ENCODE measurements around the gene KRTAP19-7. TPM values are rescaled to one million over a fixed set of nuclear protein-coding genes. Genes with fewer than 3 reads are reported as not detected.

KRTAP19-7 gene
- total and polyA plus RNA-seq, 10 of the 15 experiments (the other 5 are each of a cell fraction or from before 2014, with no cell fraction given) = not detected

DNA sequence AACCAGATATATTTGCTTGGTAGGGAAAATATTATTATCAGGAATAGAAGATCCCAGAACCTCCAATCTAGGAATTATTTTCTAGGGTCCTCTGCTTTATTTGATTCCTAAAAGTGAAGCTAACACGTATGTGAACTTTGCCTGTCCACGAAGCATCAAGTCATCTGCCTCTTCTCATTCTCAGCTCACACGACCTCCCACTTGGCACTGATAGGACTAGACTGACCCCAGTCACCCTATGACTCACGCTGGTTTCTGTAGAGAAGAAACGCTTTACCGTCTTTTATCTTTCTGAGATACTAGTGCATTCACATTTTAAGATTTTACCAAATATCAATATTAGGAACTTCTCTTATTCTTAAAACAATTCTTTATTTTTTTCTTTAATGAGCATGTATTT lies 2.0 kb upstream of the KRTAP19-7 start:
- no peaks in the 10 kb centered on the region; the same call in 2 of the 3 replicates for H3K9me3 ChIP-seq (replicated peaks; ENCODE audit: control insufficient read depth, insufficient read depth, low read length)
- H3K27me3 ChIP-seq (replicated peaks in 1 of 2; ENCODE audit: control insufficient read depth in 2 of 2, insufficient read depth in 2 of 2, low read length in 1 of 2) = no peaks in the 10 kb centered on the region
- FAIRE-seq (no peak), DNase-seq (ENCODE audit: low read depth, low spot score) (no peak), ATAC-seq (no peak)
- ChIA-PET RAD21 (ENCODE audit: unreplicated experiment) (no interaction called here), SMC1A (ENCODE audit: uncharacterized antibody, unreplicated experiment) (no interaction called here), POLR2A (interaction anchor here (0.6 kb wide), 1 partner anchor 153 kb away, joined by 8 read pairs; no protein-coding TSS in a partner anchor), CTCF (no interaction called here)
- H3K4me2 ChIP-seq (ENCODE audit: control insufficient read depth, insufficient read depth) = no peak overlapping the region
- no TSS peak for BruUV-seq (replicated peaks)
- 0% methylated on average over 6 of the region's 6 CpGs for WGBS (ENCODE audit: insufficient coverage, insufficient replicate concordance, low lambda C conversion rate, missing lambda C conversion rate)
- no peak overlapping the region for H3K9ac ChIP-seq (ENCODE audit: control insufficient read depth, insufficient read depth, low read length)
- no peaks in the 10 kb centered on the region for H3K36me3 ChIP-seq (ENCODE audit: control insufficient read depth in 2 of 2, insufficient read depth in 2 of 2, low read length in 1 of 2)
- TF ChIP-seq, protein P1, sequence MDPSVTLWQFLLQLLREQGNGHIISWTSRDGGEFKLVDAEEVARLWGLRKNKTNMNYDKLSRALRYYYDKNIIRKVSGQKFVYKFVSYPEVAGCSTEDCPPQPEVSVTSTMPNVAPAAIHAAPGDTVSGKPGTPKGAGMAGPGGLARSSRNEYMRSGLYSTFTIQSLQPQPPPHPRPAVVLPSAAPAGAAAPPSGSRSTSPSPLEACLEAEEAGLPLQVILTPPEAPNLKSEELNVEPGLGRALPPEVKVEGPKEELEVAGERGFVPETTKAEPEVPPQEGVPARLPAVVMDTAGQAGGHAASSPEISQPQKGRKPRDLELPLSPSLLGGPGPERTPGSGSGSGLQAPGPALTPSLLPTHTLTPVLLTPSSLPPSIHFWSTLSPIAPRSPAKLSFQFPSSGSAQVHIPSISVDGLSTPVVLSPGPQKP (IDR thresholded peaks at IDR 0.05; ENCODE audit: low read depth, low read length) = no peak
- TF ChIP-seq CREB1 (IDR thresholded peaks at IDR 0.05; ENCODE audit: low read depth) (no peak), CHD2 (IDR thresholded peaks at IDR 0.05; ENCODE audit: borderline replicate concordance, low read depth, low read length) (no peak), PAX8 (IDR thresholded peaks at IDR 0.05) (no peak), RCOR1 (conservative IDR thresholded peaks at IDR 0.05; ENCODE audit: low read depth, low read length) (no peak)
- intact Hi-C loops (cut with micrococcal nuclease; ENCODE audit: unreplicated experiment) (no loop called here), in situ Hi-C loops (cut with MboI) (no loop called here)
- H4K20me1 ChIP-seq (ENCODE audit: control insufficient read depth, insufficient read depth) = no peaks in the 10 kb centered on the region
- H3K27ac ChIP-seq (ENCODE audit: control insufficient read depth, insufficient read depth) = no peak overlapping the region
- no peaks in the 10 kb centered on the region for H3K4me1 ChIP-seq (ENCODE audit: control insufficient read depth, insufficient read depth, low read length)
- H2AFZ ChIP-seq (ENCODE audit: control insufficient read depth, low read depth, low read length) = no peak overlapping the region
- H3K79me2 ChIP-seq (ENCODE audit: control insufficient read depth, insufficient read depth, low read length) = no peaks in the 10 kb centered on the region
- no peak overlapping the region for H3K4me3 ChIP-seq

DNA sequence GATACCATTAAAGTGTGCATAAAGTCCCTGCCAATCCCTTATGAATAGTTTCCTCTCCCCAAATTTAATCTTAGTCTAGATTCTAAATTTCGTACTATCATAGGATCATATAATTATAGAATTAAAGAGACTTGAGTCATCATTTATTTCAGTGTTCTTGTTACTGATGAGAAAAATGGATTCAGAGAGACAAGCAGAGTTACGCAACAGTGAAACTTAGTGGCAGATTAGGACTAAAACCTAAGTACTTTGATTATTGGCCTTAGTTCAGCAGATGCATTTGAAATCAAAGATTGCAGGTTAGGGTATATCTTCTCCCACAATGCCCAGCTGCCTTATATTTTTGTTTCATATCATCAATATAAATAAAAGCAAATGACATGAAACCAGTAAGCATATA lies 843 bp upstream of the KRTAP19-7 start:
- Histone ChIP-seq H3K9ac (ENCODE audit: control insufficient read depth, insufficient read depth, low read length) (no peak overlapping the region), H3K79me2 (ENCODE audit: control insufficient read depth, insufficient read depth, low read length) (no peaks in the 10 kb centered on the region), H3K9me3 (replicated peaks; ENCODE audit: control insufficient read depth, insufficient read depth, low read length) (no peaks in the 10 kb centered on the region; the same call in 2 of the 3 replicates), H3K36me3 (ENCODE audit: control insufficient read depth in 2 of 2, insufficient read depth in 2 of 2, low read length in 1 of 2) (no peaks in the 10 kb centered on the region), H4K20me1 (ENCODE audit: control insufficient read depth, insufficient read depth) (no peaks in the 10 kb centered on the region), H3K4me1 (ENCODE audit: control insufficient read depth, insufficient read depth, low read length) (no peaks in the 10 kb centered on the region), H3K4me3 (no peak overlapping the region), H3K27ac (ENCODE audit: control insufficient read depth, insufficient read depth) (no peak overlapping the region), H3K27me3 (replicated peaks in 1 of 2; ENCODE audit: control insufficient read depth in 2 of 2, insufficient read depth in 2 of 2, low read length in 1 of 2) (no peaks in the 10 kb centered on the region), H2AFZ (ENCODE audit: control insufficient read depth, low read depth, low read length) (no peak overlapping the region), H3K4me2 (ENCODE audit: control insufficient read depth, insufficient read depth) (no peak overlapping the region)
- DNase-seq (ENCODE audit: low read depth, low spot score) = no peak
- intact Hi-C loops (cut with micrococcal nuclease; ENCODE audit: unreplicated experiment) (no loop called here), in situ Hi-C loops (cut with MboI) (no loop called here)
- ATAC-seq = no peak
- ChIA-PET RAD21 (ENCODE audit: unreplicated experiment) (no interaction called here), POLR2A (no interaction called here), SMC1A (ENCODE audit: uncharacterized antibody, unreplicated experiment) (no interaction called here), CTCF (no interaction called here)
- BruUV-seq (replicated peaks) = no TSS peak
- no peak for FAIRE-seq
- 18% methylated on average over 2 of the region's 2 CpGs for WGBS (ENCODE audit: insufficient coverage, insufficient replicate concordance, low lambda C conversion rate, missing lambda C conversion rate)
- TF ChIP-seq MEF2B (IDR thresholded peaks at IDR 0.05; ENCODE audit: partially characterized antibody, poor library complexity, severe bottlenecking) (no peak), EP300 (IDR thresholded peaks at IDR 0.05; ENCODE audit: borderline replicate concordance in 1 of 2, control insufficient read depth in 1 of 2, low read depth in 2 of 2, low read length in 2 of 2) (no peak), ESRRA (IDR thresholded peaks at IDR 0.05; ENCODE audit: low read length) (no peak), KLF5 (IDR thresholded peaks at IDR 0.05; ENCODE audit: partially characterized antibody) (no peak)
- TF ChIP-seq, protein P2, sequence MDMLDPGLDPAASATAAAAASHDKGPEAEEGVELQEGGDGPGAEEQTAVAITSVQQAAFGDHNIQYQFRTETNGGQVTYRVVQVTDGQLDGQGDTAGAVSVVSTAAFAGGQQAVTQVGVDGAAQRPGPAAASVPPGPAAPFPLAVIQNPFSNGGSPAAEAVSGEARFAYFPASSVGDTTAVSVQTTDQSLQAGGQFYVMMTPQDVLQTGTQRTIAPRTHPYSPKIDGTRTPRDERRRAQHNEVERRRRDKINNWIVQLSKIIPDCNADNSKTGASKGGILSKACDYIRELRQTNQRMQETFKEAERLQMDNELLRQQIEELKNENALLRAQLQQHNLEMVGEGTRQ (IDR thresholded peaks at IDR 0.05; ENCODE audit: borderline replicate concordance, low read depth, low read length) = no peak
- TF ChIP-seq, protein P3, sequence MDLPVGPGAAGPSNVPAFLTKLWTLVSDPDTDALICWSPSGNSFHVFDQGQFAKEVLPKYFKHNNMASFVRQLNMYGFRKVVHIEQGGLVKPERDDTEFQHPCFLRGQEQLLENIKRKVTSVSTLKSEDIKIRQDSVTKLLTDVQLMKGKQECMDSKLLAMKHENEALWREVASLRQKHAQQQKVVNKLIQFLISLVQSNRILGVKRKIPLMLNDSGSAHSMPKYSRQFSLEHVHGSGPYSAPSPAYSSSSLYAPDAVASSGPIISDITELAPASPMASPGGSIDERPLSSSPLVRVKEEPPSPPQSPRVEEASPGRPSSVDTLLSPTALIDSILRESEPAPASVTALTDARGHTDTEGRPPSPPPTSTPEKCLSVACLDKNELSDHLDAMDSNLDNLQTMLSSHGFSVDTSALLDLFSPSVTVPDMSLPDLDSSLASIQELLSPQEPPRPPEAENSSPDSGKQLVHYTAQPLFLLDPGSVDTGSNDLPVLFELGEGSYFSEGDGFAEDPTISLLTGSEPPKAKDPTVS (IDR thresholded peaks at IDR 0.05; ENCODE audit: low read depth, low read length) = no peak

Measured in GM12878 (cell line).